Omental fat pad (tissue), 4 donors: ENCODE results near the gene APBA3. TPM values are rescaled to one million over a fixed set of nuclear protein-coding genes. Genes with fewer than 3 reads are reported as not detected.

ENCODE experiments used
- ATAC-seq: fragments of 150-250 bp; one replicate; pipeline ENCODE4 v1.9.1; 2016; ENCODE audit warnings: mild to moderate bottlenecking, moderate library complexity; ENCODE audit not compliant: low FRiP score
- DNase-seq: peaks from one replicate; pipeline ENCODE4 v3.0.0-alpha.2; 2019; ENCODE audit warnings: low spot score
- total RNA-seq, 4 donors: library from RNA; depleted of rRNA; stranded (reverse); fragments of >200 nt; gene quantifications; one replicate each; pipeline ENCODE4 v1.1.0, GENCODE V29; 2016
- TF ChIP-seq, protein P1 (sequence below), 3 donors: fragments of 450-650 bp; IDR thresholded peaks; one replicate each; pipeline ENCODE4 v1.5.1; 2016 to 2017; ENCODE audit warnings: antibody characterized with exemption in 3 of 3, mild to moderate bottlenecking in 3 of 3, moderate library complexity in 2 of 3

Gene APBA3
- total RNA-seq, 4 donors from 2014 or later: 13.5 to 24.1 (median 18.7) TPM

GRCh38 chr19:3781603-3782002 lies 20.1 kb upstream of the APBA3 start:
- DNase-seq (no peak), ATAC-seq (no peak)
- TF ChIP-seq, protein P1, sequence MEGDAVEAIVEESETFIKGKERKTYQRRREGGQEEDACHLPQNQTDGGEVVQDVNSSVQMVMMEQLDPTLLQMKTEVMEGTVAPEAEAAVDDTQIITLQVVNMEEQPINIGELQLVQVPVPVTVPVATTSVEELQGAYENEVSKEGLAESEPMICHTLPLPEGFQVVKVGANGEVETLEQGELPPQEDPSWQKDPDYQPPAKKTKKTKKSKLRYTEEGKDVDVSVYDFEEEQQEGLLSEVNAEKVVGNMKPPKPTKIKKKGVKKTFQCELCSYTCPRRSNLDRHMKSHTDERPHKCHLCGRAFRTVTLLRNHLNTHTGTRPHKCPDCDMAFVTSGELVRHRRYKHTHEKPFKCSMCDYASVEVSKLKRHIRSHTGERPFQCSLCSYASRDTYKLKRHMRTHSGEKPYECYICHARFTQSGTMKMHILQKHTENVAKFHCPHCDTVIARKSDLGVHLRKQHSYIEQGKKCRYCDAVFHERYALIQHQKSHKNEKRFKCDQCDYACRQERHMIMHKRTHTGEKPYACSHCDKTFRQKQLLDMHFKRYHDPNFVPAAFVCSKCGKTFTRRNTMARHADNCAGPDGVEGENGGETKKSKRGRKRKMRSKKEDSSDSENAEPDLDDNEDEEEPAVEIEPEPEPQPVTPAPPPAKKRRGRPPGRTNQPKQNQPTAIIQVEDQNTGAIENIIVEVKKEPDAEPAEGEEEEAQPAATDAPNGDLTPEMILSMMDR (IDR thresholded peaks at IDR 0.05): no peak

- TF ChIP-seq, protein P1 (IDR thresholded peaks at IDR 0.05): no peak
- DNase-seq: no peak
- no peak for ATAC-seq
These were observed 19.4 kb upstream of the APBA3 start for GRCh38 chr19:3780786-3781304.

- TF ChIP-seq, protein P1 (IDR thresholded peaks at IDR 0.05): no peak
- ATAC-seq (no peak), DNase-seq (no peak)
These were observed 17.6 kb upstream of the APBA3 start for GRCh38 chr19:3778899-3779723.

DNA sequence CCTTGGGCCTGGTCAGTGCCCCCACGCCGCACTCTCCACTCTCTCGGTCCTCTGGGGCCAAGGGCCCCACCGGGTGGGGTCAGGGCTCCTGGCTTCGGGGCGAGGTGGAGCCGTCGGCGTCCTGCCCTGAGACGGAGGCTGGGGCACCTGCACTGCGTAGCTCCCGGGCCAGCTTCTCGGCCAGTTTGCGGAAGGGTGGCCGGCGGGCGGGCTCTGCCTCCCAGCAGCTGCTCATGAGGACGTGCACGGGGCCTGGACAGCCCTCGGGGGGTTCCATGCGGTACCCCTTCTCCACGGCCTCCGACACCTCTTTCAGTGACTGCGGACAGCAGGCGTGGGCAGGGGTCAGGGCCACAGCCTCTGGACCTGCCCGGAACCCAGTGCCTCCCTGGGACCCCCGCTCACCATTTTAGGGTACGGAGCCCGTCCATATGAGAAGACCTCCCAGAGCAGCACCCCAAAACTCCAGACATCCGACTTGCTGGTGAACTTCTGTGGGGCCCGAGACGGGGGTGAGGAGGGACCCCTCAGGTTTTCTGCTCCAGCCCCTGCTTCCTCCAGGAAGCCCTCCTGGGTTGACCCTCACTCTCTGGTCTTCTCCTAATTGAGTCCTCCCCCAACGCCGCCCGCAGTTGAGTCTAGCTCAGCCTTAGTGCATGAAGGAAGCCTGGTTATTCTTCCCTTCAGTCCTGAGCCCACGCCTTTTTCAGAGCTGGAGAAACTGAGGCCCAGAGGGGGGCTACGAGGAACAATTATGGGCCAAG lies 16.8 kb upstream of the APBA3 start:
- TF ChIP-seq, protein P1 (IDR thresholded peaks at IDR 0.05): no peak
- ATAC-seq: no peak
- DNase-seq: no peak

DNA sequence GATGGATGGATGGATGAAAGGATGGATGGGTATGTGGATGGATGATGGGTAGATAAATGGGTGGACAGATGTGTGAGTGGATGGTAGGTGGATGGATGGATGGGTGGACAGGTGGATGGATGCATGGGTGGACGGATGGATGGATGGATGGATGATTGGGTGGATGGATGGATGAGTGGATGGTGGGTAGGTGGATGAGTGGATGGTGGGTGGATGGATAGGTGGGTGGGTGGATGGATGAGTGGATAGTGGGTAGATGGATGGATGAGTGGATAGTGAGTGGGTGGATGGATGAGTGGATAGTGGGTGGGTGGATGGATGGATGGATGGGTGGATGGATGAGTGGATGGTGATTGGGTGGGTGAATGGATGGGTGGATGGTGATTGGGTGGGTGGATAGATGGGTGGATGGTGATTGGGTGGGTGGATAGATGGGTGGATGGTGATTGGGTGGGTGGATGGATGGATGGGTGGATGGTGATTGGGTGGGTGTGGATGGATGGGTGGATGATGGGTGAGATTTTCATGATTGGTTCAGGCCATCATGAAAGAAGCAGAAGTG lies 15.1 kb upstream of the APBA3 start:
- ATAC-seq (no peak), DNase-seq (no peak)
- TF ChIP-seq, protein P1 (IDR thresholded peaks at IDR 0.05): no peak

DNA sequence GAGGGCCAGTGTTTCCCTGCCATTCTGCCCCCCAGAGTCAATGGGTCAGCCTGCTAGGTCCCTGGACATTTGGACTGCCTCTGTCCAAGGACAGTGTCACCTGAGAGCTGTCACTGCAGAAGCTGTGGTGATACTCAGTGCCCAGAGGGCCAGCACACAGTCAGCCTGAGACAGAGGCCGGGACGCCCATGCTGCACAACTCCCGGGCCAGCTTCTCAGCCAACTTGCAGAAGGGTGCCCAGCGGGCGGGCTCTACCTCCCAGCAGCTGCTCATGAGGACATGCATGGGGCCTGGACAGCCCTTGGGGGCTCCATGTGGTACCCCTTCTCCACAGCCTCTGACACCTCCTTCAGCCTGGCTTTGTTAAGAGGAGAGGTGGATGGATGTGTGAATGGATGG lies 14.3 kb upstream of the APBA3 start:
- TF ChIP-seq, protein P1 (IDR thresholded peaks at IDR 0.05): no peak
- ATAC-seq: no peak
- DNase-seq: no peak
